Fibroblast of skin of scalp (primary cell): ENCODE data around the gene SCUBE1.

ENCODE experiments used
- DNase-seq: peaks from one replicate; pipeline ENCODE4 v3.0.0-alpha.2; 2013

SCUBE1 gene

GRCh38 chr22:43235445-43236409 is 107.4 kb downstream of the SCUBE1 start:
- no peak for DNase-seq

GRCh38 chr22:43234264-43234988 is 108.7 kb downstream of the SCUBE1 start:
- DNase-seq: no peak

- no peak for DNase-seq
Measured at GRCh38 chr22:43233529-43233928, 109.6 kb downstream of the SCUBE1 start.

- no peak for DNase-seq
Measured at GRCh38 chr22:43232445-43232844, 110.7 kb downstream of the SCUBE1 start.

- no peak for DNase-seq
Measured at GRCh38 chr22:43231724-43232034, 111.5 kb downstream of the SCUBE1 start.

- DNase-seq: peak; percentile 33
Measured at GRCh38 chr22:43230971-43231723, 112.0 kb downstream of the SCUBE1 start.

GRCh38 chr22:43230571-43230970 is 112.6 kb downstream of the SCUBE1 start:
- DNase-seq: no peak

GRCh38 chr22:43228863-43229262 is 114.3 kb downstream of the SCUBE1 start:
- no peak for DNase-seq

- peak; percentile 25 for DNase-seq
Measured at GRCh38 chr22:43228330-43228729, 114.8 kb downstream of the SCUBE1 start.

GRCh38 chr22:43227239-43227630 is 115.9 kb downstream of the SCUBE1 start:
- peak; percentile 9 for DNase-seq

GRCh38 chr22:43226377-43227238 is 116.6 kb downstream of the SCUBE1 start:
- peak; percentile 62 for DNase-seq

- DNase-seq: no peak
Measured at GRCh38 chr22:43225609-43226008, 117.6 kb downstream of the SCUBE1 start.

GRCh38 chr22:43222987-43223386 is 120.2 kb downstream of the SCUBE1 start:
- no peak for DNase-seq

- DNase-seq: no peak
Measured at GRCh38 chr22:43222262-43222661, 120.9 kb downstream of the SCUBE1 start.

- DNase-seq: no peak
Measured at GRCh38 chr22:43220625-43221380, 122.4 kb downstream of the SCUBE1 start.

GRCh38 chr22:43218786-43219185 is 124.4 kb downstream of the SCUBE1 start:
- DNase-seq: no peak

GRCh38 chr22:43217285-43218030 is 125.7 kb downstream of the SCUBE1 start:
- DNase-seq: no peak

GRCh38 chr22:43216738-43217137 is 126.4 kb downstream of the SCUBE1 start:
- DNase-seq: no peak

- no peak for DNase-seq
Measured at GRCh38 chr22:43213962-43214361, 129.2 kb downstream of the SCUBE1 start.

- DNase-seq: peak; percentile 5
Measured at GRCh38 chr22:43213051-43213450, 130.1 kb downstream of the SCUBE1 start.
